HG02571 (cell line): ENCODE results near the gene RPTOR.

Experiments used
- ATAC-seq: cut with Tn5 transposase; IDR thresholded peaks from one replicate; pipeline ENCODE4 v1.9.1; 2021; ENCODE audit warnings: mild to moderate bottlenecking, moderate library complexity; ENCODE audit not compliant: unreplicated experiment

Gene RPTOR

DNA sequence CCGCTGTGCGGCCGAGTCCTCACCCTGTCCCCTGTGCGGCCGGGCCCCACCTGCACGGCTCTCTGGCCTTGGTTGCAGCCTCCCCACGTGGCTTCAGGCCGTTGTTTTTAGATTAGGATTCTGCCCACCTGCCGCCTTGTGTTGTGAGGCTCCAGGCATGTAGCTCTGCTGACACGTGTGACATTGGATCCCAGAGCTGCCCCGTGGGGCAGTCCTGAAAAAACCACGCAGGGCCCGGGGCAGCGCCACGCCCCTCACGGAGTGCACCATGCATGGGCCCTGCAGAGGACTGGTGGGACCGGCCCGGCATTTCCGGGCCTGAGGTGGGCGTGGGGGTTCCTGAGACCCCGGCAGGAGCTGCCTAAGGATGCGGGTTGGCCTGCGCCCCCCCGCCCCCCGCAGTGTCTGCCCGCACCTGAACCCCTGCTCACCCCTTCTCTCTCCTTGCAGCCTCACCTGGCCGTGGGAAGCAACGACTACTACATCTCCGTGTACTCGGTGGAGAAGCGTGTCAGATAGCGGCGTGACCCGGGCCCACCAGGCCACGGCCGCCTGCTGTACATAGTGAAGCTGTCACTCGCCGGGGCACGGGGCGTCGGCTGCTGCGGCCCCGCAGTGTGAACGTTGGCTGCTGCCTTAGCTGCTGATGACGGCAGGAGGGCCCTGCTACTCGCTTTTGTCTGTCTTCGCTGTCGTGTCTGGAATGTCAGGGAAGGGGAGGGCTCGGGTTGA, 419.3 kb downstream of the RPTOR start:
- ATAC-seq = no peak

DNA sequence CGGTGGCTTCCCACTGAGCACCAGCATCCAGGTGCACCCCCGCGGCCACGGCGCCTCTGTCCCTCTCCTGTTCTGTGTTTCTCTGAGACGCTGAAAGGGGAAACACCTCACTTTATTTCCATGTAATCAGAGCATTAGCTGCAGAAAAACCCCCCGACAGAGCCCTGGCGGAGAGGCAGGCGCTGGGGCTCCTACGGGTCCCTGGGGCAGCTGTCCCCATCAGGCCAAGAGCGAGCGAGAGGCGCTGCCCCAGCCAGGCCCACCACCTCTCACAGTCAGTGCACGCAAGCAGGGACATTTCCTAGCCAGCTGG, 419.9 kb downstream of the RPTOR start:
- no peak for ATAC-seq

DNA sequence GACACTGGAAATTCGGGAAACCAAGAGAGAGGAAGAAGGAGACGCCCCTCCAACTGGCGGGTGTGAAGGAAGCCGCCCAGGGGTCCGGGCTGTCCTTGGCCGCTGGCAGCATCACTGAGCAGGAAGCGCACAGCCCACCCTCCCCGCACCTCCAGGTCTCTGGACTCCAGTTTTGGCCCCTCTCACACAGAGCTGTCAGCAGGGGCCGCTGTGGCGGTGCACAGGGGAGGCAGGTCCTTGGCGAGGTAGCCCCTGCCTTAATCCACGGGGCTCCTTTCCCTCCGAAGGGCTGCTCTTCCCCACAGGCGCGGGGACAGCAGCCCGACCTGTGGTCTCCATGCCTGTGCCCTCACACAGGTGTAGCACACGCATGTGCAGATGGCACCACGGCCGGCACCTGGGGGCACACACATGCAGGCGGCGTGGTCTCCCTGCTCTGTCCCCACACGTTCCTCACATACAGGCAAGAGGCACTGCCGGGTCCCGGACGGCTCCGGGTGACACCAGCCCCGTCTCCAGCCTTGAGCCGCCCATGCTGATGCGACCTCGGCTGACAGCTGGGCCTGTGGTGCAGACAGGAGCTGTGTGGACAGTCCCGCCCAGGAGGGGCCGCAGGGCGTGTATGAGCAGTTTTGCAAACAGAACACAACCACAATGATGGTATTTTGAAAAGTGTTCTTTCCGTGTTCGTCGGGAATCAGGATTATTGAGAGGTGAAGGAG, 420.4 kb downstream of the RPTOR start:
- ATAC-seq = no peak

DNA sequence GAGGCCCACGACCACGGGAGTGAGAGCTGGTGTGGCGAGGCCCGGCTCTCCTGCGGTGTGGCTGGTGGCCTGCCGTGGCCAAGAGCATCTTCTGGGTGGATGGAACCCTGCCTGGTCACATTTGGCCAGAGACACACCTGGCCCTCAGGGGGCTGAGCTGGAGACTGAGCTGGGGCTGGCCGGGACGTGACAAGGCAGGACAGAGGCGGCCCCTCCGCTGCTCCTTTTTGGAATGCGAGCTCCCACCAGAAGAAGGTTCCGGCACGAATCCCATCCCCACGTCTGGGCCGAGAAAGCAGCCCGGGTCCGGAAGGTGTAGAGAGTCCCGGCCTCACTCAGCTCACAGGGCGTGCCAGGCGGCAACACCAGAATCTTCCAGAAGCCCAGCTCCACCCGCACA, 421.0 kb downstream of the RPTOR start:
- no peak for ATAC-seq

DNA sequence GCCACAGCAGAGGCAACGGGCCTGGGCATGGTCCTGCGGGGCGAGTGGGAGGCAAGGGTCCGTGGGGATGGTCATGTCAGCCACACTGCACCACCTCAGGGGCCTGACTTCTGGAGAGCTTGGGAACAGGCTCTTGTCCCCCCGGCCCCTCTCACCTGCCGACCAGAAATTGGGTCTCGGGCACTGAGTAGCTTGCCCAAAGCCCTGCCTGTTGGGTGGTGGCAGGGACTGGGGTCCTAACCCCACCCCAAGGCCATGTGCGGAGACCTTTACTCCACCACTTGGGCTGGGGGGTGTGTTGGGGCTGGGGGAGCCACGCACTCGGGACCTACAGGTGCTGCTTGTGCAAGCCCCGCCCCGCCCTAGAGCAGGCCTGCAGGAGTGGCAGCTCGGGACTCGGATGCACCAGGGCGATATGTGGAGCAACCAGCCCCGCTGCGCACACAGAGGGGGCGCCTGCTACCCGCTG, 422.8 kb downstream of the RPTOR start:
- ATAC-seq = no peak

DNA sequence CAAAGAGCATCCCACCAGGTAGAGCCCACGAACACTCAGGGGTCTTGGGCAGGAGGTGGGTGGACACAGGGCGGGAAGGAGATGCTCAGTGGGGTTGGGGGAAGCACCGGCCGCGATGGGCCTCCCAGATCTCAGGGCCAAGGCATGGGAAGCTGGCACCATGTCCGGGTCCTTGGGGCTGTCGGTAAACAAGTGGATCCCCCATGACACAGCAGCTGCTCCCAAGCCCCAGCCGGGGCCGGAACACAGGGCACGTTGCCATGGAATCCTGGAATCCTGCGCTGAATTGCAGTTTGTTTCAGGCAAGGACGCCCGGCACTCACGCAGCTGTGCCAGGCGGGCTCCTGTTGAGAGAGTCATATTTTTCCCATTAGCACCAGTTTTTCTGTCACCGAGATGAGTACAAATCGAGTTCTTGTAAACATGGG, 424.0 kb downstream of the RPTOR start:
- ATAC-seq = no peak

DNA sequence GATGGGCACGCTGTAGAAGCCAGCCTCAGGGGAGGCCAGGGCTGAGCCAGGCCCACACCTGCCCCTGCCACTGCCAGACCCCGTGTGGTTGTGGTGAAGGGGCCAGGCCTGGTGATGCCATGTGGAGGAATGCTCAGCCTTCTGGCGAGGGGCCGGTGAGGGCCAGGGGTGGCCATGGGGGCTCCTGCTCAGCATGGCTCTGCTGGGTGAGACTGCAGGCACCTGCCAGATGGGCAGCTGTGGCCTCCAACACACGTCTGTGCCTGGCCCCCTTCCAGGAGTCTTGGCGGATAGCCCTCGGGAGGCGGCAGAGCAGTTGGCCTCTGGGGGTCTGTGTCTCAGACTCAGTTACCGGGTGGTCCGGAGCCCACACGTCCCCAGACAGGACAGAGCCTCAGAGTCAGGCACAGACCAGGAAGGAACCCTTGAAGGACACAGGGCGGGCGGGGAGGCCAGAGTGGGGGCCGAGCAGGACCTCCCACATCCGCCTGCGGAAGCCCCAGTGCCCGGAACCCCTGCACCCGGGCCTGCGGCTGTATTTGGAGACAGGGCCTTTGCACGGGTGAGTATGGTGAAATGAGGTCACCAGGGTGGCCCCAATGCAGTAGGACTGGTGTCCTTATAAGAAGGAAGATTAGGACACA, 424.5 kb downstream of the RPTOR start:
- ATAC-seq = no peak

DNA sequence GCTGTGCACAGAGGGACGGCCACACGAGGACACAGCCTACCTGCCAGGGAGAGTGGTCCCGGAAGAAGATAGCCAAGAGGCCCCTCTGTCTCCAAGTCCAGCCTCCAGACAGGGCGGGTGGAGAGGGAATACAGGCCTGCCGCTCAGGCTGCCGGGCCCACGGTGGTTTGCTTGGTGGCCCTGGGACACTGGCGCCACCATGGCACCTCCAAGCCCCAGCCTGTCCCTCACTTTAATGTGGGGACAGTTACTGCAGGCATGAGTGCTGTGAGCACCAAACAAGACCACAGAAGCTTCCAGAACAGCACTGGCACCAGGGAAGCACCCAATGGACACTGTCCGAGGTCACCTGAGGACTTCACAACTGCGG, 425.0 kb downstream of the RPTOR start:
- no peak for ATAC-seq

DNA sequence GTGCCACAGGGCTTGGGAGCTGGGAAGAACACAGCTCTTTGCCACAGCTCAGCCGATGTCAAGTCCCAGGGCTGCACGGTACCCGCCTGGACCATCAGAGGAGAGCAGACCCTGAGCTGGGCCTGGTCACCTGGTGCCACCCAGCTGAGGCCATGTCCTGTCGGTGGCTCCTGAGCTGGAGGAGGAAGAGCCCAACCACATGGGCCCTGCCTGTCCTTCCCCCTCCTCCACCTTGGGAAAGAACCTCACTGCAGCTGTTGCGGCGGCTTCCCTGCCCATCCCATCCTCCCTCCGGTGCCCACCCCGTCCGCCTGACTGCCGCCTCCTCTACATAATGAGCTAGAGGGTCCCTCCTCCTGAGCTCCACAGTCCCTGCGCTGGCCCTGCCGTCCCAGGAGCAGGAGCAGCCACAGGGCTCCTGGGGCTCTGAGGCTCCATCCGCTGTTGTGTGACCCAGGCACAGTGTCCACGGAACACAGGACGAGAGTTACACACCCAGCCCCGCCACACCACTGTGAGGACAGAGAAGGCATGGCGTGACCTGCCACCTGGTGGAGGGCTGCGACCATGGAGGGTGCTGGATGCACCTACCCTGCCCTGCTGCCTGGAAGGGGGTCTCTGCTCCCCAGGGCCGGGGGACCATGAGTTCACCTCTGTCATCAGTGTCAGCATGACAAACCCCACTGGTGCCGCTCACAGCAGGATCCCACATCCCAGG, 425.6 kb downstream of the RPTOR start:
- ATAC-seq = no peak

DNA sequence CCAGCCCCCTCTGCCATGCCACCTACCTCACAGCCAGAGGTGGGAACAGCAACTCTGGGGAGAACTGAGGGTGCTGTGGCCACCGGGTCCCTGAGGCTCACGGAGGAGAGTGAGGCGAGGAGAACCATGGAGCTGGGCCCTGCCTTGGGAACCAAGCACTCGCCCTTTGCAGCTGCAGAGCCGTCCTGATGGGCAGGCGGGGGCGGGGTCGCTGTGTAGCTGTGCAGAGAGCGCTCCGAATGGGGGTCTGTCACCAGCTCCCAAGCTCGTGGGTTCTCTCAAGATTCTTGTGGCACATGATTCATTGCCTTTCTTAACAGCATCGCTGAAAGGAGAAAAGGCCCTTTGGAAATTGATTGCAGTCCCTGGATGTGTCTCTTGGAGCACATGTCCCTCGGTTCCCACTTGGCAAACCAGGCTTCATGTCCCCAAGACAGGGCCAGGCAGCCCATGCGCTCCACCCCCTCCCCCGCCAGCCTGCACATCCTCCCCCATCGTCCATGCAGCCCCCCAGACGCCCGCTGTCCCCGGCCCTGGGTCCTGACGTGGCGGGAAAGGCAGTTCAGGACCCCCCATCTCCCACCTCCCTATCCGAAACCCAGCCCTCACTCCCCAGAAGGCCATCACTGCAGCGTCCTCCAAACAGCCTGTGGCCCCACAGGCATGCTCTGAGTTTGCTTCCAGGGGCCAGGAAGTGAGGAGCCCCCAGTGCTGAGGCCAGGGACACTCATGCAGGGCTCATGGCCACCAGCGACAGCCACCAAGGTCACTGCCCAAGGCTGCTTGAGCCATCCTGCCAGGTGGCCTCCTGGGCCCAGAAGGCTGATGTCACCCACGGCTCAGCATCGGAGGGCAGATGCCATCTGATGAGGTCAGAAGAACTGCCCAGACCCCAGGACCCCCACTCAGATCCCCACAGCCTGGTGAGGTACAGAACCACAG, 426.4 kb downstream of the RPTOR start:
- no peak for ATAC-seq

DNA sequence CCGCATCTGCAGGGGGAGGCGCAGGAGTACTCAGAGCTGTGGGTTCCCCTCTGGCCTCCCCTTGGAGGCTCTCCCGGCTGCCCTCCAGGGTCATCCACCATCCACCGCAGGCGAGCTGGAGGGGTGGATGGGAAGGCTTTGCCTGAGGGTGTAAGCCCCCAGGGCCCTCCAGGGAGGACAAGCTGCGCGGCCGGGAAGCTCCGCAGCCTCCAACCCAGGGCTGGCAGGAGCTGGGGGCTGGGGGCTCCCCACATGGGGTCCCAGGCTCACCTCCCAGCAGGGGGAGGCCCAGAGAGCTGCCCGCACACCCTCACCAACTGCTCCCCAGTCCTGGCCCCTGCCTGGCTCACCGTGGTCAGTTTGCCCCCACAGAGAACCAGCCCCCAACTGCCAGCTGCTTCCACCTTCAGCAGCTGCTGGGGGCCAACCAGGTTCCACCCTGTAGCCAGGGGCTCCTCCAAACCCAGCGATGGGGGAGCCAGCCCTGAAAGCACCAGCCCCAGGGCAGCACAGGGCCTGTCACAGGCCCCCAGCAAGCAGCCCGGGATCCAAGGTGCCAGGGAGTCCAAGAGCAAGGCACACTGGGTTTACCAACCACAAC, 427.2 kb downstream of the RPTOR start:
- no peak for ATAC-seq

DNA sequence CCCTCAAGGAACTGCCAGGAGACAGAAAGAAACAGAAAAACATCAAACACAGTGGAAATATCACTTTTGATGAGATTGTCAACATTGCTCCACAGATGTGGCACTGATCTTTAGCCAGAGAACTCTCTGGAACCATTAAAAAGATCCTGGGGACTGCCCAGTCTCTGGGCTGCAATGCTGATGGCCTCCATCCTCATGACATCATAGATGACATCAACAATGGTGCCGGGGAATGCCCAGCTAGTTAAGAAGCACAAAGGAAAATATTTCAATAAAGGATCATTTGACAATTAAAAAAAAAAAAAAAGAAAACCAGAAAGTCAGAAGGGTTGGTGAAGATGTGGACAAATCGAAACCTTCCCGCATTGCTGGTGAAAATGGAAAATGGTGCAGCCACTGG, 432.1 kb downstream of the RPTOR start:
- no peak for ATAC-seq

DNA sequence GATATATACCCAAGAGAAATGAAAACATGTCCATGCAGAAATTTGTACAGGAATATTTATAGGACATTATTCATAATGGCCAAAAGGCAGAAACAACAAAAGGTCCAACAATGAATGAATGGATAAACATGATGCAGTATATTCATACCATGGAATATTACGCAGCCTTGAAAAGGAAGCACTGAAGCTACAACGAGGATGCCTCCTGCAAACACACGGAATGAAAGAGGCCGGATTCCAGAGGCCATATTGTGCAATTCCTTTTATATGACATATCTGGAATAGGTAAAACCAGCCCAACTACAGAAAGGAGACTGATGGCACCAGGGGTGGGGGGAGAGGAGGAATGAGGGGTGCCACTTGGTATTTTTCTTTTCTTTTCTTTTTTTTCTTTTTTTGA, 432.5 kb downstream of the RPTOR start:
- ATAC-seq = no peak

DNA sequence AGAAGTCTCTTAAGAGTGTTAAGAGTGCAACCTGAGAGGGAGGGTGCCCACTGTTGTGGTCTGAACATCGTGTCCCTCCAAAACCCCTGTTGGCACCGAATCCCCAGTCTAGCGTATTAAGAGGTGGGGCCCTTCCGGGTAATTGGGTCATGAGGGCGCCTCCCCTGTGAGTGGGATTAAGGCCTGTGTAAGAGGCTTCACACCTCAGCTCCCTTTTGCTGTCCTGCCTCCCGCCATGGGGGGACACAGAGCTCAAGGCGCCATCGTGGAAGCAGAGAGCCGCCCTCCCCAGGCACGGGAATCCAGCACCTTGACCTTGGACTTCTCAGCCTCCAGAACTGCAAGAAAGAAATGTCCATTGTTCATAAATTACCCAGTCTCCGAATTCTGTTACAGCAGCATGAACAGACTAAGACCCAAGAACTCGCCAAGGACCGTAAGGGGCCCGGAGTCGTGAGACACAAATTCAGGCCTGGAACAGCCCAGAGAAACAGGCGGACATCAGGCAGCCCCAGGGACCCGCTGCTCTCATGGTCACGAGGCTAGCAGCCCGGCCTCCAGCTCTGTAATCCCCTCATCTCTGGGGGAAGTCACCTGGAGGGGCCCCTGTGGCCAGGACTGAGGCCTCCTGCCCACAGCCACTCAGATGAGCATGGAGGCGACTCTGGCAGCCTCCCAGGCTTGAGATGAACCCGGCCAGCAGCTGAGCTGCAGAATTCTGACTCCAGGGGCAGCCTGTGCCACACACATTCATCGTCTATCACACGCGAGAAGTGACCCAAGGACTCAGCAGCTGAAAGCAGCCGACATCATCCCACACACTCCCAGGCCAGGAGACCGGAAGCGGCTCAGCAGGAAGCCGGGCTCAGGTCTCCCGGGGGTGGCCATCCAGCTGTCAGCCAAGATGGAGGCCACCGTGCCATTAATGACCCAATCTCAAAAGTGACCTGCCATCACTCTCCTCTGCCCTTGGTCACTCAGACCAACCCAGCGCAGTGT, 434.2 kb downstream of the RPTOR start:
- ATAC-seq = no peak

DNA sequence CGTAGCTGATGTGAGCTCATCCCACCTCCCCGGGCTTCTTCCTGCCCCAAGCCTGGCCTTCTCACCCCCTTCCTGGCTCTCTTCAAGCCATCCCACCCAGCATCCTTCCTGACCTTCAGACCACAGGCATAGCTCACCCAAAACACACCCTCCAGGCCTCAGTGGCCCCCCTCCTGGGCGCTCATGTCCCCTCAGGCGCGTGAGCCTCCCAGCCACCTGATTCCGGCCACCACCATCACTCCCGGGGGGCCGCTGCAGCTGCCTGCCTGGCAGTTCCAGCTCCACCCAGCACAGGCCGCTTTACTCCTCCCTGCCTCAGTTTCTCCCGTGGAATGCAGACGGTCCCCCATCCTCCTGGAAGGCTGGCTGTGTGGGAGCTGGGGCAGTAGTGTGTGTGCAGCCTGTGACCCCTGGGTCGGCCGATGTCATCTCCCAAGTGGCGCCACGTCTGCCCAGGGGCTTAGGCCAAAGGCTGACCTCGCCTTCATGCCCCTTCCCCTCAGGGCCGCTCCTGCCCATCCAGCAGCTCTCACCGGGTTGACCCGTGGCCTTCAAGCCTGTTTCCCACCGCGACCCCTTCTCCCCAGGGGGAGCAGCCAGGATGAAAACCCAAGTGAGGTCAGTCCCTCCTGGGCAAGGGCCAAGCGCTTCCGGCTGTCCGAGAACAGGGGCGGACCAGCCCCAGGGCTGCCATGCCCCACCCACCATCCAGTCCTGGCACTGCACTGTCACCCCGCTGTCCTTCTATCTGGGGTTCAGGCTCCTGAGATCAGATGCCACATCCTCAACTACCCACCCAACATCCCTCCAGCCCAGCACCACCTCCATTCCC, 435.1 kb downstream of the RPTOR start:
- no peak for ATAC-seq

DNA sequence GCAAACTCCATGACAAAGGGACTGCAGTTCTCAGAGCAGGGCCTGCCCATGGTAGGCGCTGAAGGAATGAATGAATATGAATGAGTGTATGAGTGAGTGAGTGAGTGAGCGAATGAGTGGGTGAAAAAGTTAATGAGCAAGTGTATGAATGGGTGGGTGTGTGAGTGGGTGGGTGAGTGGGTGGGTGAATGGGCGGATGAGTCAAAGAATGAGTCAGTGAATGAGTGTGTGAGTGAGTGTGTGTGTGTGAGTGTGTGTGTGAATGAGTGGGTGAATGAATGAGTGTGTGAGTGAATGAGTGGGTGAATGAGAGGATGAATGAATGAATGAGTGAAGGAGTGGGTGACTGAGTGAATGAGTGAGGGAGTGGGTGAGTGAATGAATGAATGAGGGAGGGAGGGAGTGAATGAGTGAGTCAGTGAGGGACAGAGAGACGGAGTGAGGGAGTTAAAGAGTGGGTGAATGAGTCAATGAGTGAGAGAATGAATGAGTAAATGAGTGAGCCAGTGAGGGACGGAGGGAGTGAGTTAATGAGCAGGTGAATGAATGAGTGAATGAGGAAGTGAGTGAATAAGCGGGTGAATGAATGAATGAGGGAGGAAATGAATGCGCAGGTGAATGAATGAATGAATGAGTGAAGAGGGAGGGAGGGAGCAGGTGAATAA, 435.9 kb downstream of the RPTOR start:
- ATAC-seq = no peak
